HepG2 (cell line): ENCODE results near the gene COL9A3. TPM values are rescaled to one million over a fixed set of nuclear protein-coding genes. Genes with fewer than 3 reads are reported as not detected.
A peak's percentile ranks its signal among the peaks of the same experiment; 100 is the strongest.

Experiments
- ARID4A ChIP-seq: sonication (generic); formaldehyde crosslinking; IDR thresholded peaks from 2 replicates; pipeline ENCODE4 v1.5.0; 2020; ENCODE audit warnings: mild to moderate bottlenecking, missing genetic modification reagents, borderline replicate concordance
- ATF5 ChIP-seq: sonication (generic); formaldehyde crosslinking; IDR thresholded peaks from 2 replicates; pipeline ENCODE4 v1.4.0; 2020; ENCODE audit warnings: mild to moderate bottlenecking, low read depth, missing genetic modification reagents
- ATF7-NPFF ChIP-seq: sonication (generic); formaldehyde crosslinking; IDR thresholded peaks from 2 replicates; pipeline ENCODE4 v1.8.1; 2023; ENCODE audit warnings: mild to moderate bottlenecking, low read depth, missing genetic modification reagents, moderate library complexity
- CEBPZ ChIP-seq: IDR thresholded peaks from 2 replicates; pipeline ENCODE4 v1.6.1; 2012; ENCODE audit warnings: low read length, improper control_type of control experiment
- PATZ1 ChIP-seq: sonication (generic); formaldehyde crosslinking; IDR thresholded peaks from 2 replicates; pipeline ENCODE4 v1.4.0; 2020; ENCODE audit warnings: missing genetic modification reagents
- PCBP2 ChIP-seq: fragments of 200-400 bp; formaldehyde crosslinking; optimal IDR thresholded peaks from 2 replicates; pipeline ENCODE3; 2018; ENCODE audit warnings: low read length, low read depth; ENCODE audit not compliant: poor library complexity, severe bottlenecking
- PHB2 ChIP-seq: fragments of 450-650 bp; IDR thresholded peaks from 2 replicates; pipeline ENCODE4 v1.6.1; 2018; ENCODE audit not compliant: partially characterized antibody
- POGZ ChIP-seq: sonication (generic); formaldehyde crosslinking; IDR thresholded peaks from 2 replicates; pipeline ENCODE4 v1.4.0; 2020; ENCODE audit warnings: mild to moderate bottlenecking, missing genetic modification reagents
- SETDB1 ChIP-seq: sonication (generic); formaldehyde crosslinking; IDR thresholded peaks from 2 replicates; pipeline ENCODE4 v1.5.1; 2020; ENCODE audit warnings: missing genetic modification reagents, mild to moderate bottlenecking, borderline replicate concordance
- TCF7 ChIP-seq: sonication (generic); IDR thresholded peaks from 2 replicates; pipeline ENCODE4 v1.6.1; 2016; ENCODE audit warnings: antibody characterized with exemption, low read depth
- ZBTB33 ChIP-seq: sonication (generic); formaldehyde crosslinking; IDR thresholded peaks from 2 replicates; pipeline ENCODE4 v1.4.0; 2020; ENCODE audit warnings: missing genetic modification reagents
- ZNF530 ChIP-seq: sonication (generic); formaldehyde crosslinking; IDR thresholded peaks from 2 replicates; pipeline ENCODE4 v1.5.0; 2020; ENCODE audit warnings: low read depth, mild to moderate bottlenecking, missing genetic modification reagents
- ZNF784 ChIP-seq: sonication (generic); formaldehyde crosslinking; IDR thresholded peaks from 2 replicates; pipeline ENCODE4 v1.5.1; 2020; ENCODE audit warnings: missing genetic modification reagents, mild to moderate bottlenecking, borderline replicate concordance
- ZNF891 ChIP-seq: sonication (generic); formaldehyde crosslinking; IDR thresholded peaks from 2 replicates; pipeline ENCODE4 v1.5.0; 2020; ENCODE audit warnings: mild to moderate bottlenecking, missing genetic modification reagents
- polyA plus RNA-seq, 8 experiments: library from polyadenylated mRNA; depleted of rRNA in 3 of 8; stranded (reverse) in 7 of 8; unstranded in 1 of 8; fragments of >200 nt; fragmentation: Illumina TruSeq in 4 of 8; extraction: Trizol in 4 of 8; gene quantifications; 2 replicates each; pipeline versions ENCODE4 v1.2.1 to v1.2.3, GENCODE V29; 2011 to 2016; ENCODE audit warnings: low read depth in 4 of 8, missing spikeins in 1 of 8, mixed read lengths in 1 of 8; ENCODE audit not compliant: insufficient read depth in 1 of 8
- total RNA-seq, 5 experiments: library from RNA; depleted of rRNA; stranded (reverse); fragments of >200 nt; fragmentation: Illumina TruSeq; extraction: Trizol; gene quantifications; 2 replicates each; pipeline ENCODE4 v1.2.3, GENCODE V29; 2016; ENCODE audit warnings: low read depth in 1 of 5

COL9A3 gene
- total and polyA plus RNA-seq, 2 of the 13 experiments (the other 11 are each of a cell fraction or from before 2014, with no cell fraction given), result 155 to 204 TPM

- TF ChIP-seq ARID4A (CRISPR knock-in tag) (no peak), ATF7-NPFF (no peak), POGZ (CRISPR knock-in tag) (no peak), CEBPZ (no peak), ZBTB33 (peak; percentile 26; the same call in 1 of the 2 replicates), PCBP2 (no peak), ZNF530 (CRISPR knock-in tag) (0 out of 2 replicates have a peak, but pooled peaks have one; percentile 12), ATF5 (CRISPR knock-in tag) (no peak), ZNF784 (no peak), ZNF891 (no peak), TCF7 (no peak), SETDB1 (no peak), PATZ1 (CRISPR knock-in tag) (0 out of 2 replicates have a peak, but pooled peaks have one; percentile 15), PHB2 (no peak)
These were observed 21.5 kb downstream of the COL9A3 start (continued) for GRCh38 chr20:62838128-62838891.
